ENCODE measurements around the gene AUTS2. TPM values are rescaled to one million over a fixed set of nuclear protein-coding genes. Genes with fewer than 3 reads are reported as not detected.

Gene AUTS2
- total RNA-seq, 4 donors from 2014 or later = 14.9 to 27.2 (median 17.5) TPM

- Histone ChIP-seq H3K9me3 (no peaks in the 10 kb centered on the region), H3K36me3 (no peaks in the 10 kb centered on the region), H3K4me3 (replicated peaks in 1 of 3) (no peak overlapping the region), H3K27me3 (no peaks in the 10 kb centered on the region), H3K4me1 (peaks cover 0 to 7% of the 10 kb centered on the region in 2 donors), H3K27ac (no peak overlapping the region)
- no peak for DNase-seq
- WGBS, 2 donors = 97% methylated on average over 7 of the region's 7 CpGs
- TF ChIP-seq POLR2A (IDR thresholded peaks at IDR 0.05) (no peak), CTCF (IDR thresholded peaks at IDR 0.05) (no peak)
- intact Hi-C loops (cut with DNase I) = no loop called here
Measured at GRCh38 chr7:70779321-70779720, 1181.0 kb downstream of the AUTS2 start.

DNA sequence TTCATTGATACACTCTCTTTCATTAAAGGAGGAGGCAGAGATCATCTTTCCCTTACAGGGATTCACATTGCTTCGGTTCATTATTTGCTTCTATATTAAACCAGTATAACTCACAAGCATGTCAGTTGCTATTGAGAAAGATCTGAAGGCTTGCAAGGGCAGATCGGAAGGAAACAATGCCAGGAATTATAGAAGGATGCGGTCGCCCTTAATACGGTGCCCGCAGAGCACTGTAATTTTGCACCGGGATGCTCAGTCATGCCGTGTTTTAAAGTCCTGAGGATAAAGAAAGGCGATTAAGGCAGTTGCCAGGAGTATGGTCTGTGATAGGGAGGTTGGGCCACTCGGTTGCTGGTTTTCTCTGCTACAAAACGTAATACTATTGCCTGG lies 1183.6 kb downstream of the AUTS2 start:
- 88 to 92% methylated on average over 11 of the region's 11 CpGs for WGBS, 2 donors
- Histone ChIP-seq H3K4me3 (replicated peaks in 1 of 3) (no peak overlapping the region), H3K4me1 (peaks cover 0 to under 1% of the 10 kb centered on the region in 2 donors), H3K27ac (no peak overlapping the region), H3K36me3 (peaks cover 5 to 14% of the 10 kb centered on the region in 2 donors), H3K27me3 (no peaks in the 10 kb centered on the region), H3K9me3 (no peaks in the 10 kb centered on the region)
- intact Hi-C loops (cut with DNase I) = no loop called here
- TF ChIP-seq POLR2A (IDR thresholded peaks at IDR 0.05) (no peak), CTCF (IDR thresholded peaks at IDR 0.05) (no peak)
- no peak for DNase-seq

DNA sequence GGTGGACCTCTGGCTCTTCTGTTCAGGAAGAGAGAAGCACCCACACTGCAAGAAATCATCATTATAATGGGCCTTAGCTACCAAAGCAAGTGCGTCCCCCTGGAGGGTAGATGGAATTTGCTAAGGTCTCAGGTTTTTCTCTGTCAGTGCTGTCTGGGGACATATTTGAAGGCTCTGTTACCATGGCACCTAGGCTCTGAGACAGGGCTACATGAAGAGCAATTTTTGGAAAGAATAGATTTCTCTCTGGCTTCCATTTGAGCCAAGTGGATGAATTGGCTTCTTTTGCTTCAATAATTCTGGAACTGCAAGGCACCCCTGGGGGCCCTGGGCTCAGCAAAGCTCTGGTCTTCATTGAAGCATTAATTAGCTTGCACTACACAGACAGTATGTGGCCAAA lies 1184.5 kb downstream of the AUTS2 start:
- Histone ChIP-seq H3K9me3 (no peaks in the 10 kb centered on the region), H3K4me3 (replicated peaks in 1 of 3) (no peak overlapping the region), H3K27me3 (no peaks in the 10 kb centered on the region), H3K27ac (no peak overlapping the region), H3K36me3 (peaks cover 10 to 19% of the 10 kb centered on the region in 2 donors), H3K4me1 (no peaks in the 10 kb centered on the region)
- 100% methylated on average over 1 of the region's 1 CpG for WGBS, 2 donors
- intact Hi-C loops (cut with DNase I) = no loop called here
- no peak for DNase-seq
- TF ChIP-seq CTCF (IDR thresholded peaks at IDR 0.05) (no peak), POLR2A (IDR thresholded peaks at IDR 0.05) (no peak)

DNA sequence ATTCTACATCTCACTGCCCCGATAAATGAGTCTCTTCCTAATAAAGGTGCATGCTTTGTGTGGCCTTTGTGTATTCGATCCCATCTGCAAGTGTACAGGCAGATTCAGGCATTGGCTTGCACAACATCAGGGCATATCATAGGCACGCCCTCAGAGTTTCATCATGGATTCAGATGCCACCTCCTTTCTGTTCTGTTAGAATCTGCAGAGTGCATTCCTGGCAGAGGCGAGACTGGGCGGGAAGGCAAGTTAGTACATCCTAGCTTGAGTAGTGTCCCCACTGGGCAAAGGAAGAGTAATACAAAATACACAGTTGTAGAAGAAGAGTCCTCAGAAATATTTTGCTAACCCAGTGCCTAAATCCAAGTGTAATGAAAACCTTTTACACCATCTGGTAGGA lies 1187.2 kb downstream of the AUTS2 start:
- H3K4me3 ChIP-seq (replicated peaks in 1 of 3) = no peak overlapping the region
- peaks cover 18 to 28% of the 10 kb centered on the region in 2 donors for H3K36me3 ChIP-seq
- intact Hi-C loops (cut with DNase I) = no loop called here
- no peak for TF ChIP-seq POLR2A (IDR thresholded peaks at IDR 0.05)
- TF ChIP-seq CTCF (IDR thresholded peaks at IDR 0.05) = no peak
- H3K27ac ChIP-seq = no peak overlapping the region
- no peaks in the 10 kb centered on the region for H3K9me3 ChIP-seq
- 94 to 99% methylated on average over 5 of the region's 5 CpGs for WGBS, 2 donors
- H3K27me3 ChIP-seq = no peaks in the 10 kb centered on the region
- DNase-seq = no peak
- H3K4me1 ChIP-seq = no peaks in the 10 kb centered on the region

DNA sequence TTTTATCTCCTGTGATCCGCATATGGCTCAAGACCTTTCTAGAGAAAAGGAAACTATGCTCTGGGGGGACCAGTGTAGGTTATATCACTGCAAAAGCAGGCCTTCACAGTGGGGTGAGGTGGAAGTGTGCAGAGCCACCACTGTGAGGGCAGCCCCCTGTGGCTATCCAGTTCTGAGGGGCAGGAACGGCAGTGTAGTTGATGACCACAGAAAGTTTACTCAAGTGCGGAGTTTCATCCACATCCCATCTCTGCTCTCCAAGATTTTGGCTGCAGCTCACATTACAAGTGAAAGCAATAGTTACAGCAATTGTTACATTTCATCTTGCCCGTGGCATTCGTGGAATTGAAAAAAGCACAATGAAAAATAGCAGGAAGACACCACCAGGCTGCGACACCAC lies 1187.8 kb downstream of the AUTS2 start:
- TF ChIP-seq CTCF (IDR thresholded peaks at IDR 0.05) = no peak
- TF ChIP-seq POLR2A (IDR thresholded peaks at IDR 0.05) = no peak
- no peak for DNase-seq
- H3K27ac ChIP-seq = no peak overlapping the region
- H3K27me3 ChIP-seq = no peaks in the 10 kb centered on the region
- H3K4me1 ChIP-seq = no peaks in the 10 kb centered on the region
- H3K9me3 ChIP-seq = no peaks in the 10 kb centered on the region
- peaks cover 18 to 28% of the 10 kb centered on the region in 2 donors for H3K36me3 ChIP-seq
- no peak overlapping the region for H3K4me3 ChIP-seq (replicated peaks in 1 of 3)
- intact Hi-C loops (cut with DNase I) = no loop called here
- 98% methylated on average over 6 of the region's 6 CpGs for WGBS, 2 donors

Measured in thyroid gland (tissue), 4 donors.